NB4 (cell line): Measurements from ENCODE around the gene TBC1D9.

ENCODE experiments used
- DNase-seq: peaks from one replicate; pipeline ENCODE4 v3.0.0; 2010; ENCODE audit warnings: low read depth
- H3K4me3 ChIP-seq: one replicate; pipeline ENCODE4 v1.5.1; 2011; ENCODE audit warnings: mild to moderate bottlenecking, low read depth, low read length, moderate library complexity
- MYC ChIP-seq: IDR thresholded peaks from 2 replicates; pipeline ENCODE4 v1.6.1; 2011; ENCODE audit warnings: low read depth, low read length
- POLR2A ChIP-seq: IDR thresholded peaks from 2 replicates; pipeline ENCODE4 v1.6.1; 2011; ENCODE audit warnings: mild to moderate bottlenecking; ENCODE audit not compliant: insufficient read length; ENCODE audit errors: extremely low read depth
- TF ChIP-seq, protein P1 (sequence below): IDR thresholded peaks from 2 replicates; pipeline ENCODE4 v1.6.1; 2011; ENCODE audit warnings: low read depth, low read length
- TF ChIP-seq, protein P2 (sequence below): IDR thresholded peaks from one replicate; pipeline ENCODE4 v1.5.1; 2012; ENCODE audit warnings: low read depth, low read length

Gene TBC1D9

DNA sequence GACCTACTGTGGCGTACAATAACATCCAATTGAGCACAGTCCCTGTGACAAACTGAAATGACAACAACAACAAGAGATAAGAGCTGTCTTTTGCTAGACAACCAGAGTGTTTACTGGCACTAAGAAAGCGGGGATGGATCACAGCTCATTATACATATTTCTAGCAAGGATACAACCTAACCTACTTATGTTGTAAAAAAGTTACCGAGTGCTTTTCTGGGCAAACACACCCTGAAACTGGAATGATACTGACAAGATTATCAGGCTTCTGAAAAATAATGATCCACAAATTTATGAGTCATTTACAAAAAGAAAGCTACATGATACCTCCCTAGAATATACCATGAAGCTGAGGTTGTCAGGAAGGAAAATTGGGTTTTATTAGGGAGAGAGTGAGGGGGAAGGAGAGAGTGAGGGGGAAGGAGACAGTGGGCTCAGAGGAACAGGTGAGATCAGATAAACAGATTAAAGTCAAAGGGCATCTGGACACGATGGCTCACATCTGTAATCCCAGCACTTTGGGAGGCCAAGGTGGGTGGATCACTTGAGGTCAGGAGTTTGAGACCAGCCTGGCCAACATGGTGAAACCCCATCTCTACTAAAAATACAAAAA, 20.3 kb downstream of the TBC1D9 start:
- TF ChIP-seq, protein P1, sequence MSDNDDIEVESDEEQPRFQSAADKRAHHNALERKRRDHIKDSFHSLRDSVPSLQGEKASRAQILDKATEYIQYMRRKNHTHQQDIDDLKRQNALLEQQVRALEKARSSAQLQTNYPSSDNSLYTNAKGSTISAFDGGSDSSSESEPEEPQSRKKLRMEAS, result no peak
- TF ChIP-seq, protein P2, sequence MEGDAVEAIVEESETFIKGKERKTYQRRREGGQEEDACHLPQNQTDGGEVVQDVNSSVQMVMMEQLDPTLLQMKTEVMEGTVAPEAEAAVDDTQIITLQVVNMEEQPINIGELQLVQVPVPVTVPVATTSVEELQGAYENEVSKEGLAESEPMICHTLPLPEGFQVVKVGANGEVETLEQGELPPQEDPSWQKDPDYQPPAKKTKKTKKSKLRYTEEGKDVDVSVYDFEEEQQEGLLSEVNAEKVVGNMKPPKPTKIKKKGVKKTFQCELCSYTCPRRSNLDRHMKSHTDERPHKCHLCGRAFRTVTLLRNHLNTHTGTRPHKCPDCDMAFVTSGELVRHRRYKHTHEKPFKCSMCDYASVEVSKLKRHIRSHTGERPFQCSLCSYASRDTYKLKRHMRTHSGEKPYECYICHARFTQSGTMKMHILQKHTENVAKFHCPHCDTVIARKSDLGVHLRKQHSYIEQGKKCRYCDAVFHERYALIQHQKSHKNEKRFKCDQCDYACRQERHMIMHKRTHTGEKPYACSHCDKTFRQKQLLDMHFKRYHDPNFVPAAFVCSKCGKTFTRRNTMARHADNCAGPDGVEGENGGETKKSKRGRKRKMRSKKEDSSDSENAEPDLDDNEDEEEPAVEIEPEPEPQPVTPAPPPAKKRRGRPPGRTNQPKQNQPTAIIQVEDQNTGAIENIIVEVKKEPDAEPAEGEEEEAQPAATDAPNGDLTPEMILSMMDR, result no peak
- no peak for TF ChIP-seq POLR2A
- TF ChIP-seq MYC, result no peak
- no peak for DNase-seq

DNA sequence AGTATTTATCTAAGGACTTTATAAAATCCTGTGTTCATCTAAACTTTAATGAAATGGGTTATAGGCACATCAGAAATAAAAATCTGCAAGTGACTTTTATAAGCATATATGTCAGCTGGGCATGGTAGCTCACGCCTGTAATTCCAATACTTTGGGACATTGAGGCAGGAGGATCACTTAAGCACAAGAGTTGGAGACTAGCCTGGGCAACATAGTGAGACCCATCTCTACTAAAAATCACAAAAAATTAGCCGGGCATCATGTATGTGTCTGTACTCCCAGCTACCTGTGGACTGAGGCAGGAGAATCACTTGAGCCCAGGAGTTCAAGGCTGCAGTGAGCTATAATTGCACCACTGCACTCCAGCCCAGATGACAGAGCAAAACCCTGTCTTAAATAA, 20.9 kb downstream of the TBC1D9 start:
- DNase-seq, result no peak
- no peak overlapping the region for H3K4me3 ChIP-seq
- TF ChIP-seq, protein P2, result no peak
- TF ChIP-seq, protein P1, result no peak
- TF ChIP-seq MYC, result no peak
- TF ChIP-seq POLR2A, result no peak

More for the DNA sequence above, 20.3 kb downstream of the TBC1D9 start:
- no peak overlapping the region for H3K4me3 ChIP-seq

DNA sequence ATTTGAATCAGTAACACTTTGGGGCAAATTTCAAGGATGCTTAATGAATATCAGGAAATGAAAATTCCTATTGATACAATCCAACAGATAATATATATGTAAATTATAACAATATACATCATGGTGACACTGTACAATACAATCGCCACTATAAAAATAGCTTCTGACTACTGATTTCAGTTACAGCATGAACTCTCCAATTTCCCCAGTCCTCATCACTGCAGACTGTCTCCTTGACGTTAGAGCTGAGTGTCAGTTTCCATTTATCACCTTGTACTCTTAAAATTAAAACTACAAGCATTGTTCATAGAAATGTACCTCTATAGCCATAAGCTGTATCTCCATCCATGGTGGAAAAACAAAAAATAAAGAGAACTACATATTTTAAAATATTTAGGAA, 23.4 kb downstream of the TBC1D9 start:
- TF ChIP-seq POLR2A, result no peak
- TF ChIP-seq, protein P1, result no peak
- DNase-seq, result no peak
- H3K4me3 ChIP-seq, result no peak overlapping the region

DNA sequence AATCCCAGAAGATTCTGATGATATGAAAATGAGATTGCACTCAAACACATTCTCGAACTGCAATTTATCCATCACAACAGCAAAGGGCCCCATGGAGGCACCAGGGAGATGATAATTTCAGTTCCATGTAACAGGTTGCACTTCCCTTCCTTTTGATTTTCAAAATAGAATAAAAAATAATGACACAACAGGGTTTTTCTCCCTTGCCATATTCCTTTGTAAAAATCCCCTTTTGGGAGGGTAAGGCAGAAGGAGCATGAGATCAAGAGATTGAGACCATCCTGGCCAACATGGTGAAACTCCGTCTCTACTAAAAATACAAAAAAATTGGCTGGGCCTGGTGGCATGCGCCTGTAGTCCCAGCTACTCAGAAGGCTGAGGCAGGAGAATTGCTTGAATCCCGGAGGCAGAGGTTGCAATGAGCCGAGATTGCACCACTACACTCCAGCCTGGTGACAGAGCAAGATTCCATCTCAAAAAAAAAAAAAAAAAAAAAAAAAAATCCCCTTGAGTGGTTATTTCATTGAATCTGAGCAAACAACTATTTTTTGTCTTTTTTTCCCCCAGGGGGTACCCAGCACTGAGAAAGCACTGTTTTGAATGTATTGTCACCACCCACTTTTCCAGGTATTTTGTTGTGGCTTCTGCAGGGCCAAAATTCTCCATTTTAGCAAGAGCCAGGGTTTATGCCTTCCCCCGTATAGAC, 26.7 kb downstream of the TBC1D9 start:
- no peak for TF ChIP-seq POLR2A
- DNase-seq, result no peak
- H3K4me3 ChIP-seq, result no peak overlapping the region

DNA sequence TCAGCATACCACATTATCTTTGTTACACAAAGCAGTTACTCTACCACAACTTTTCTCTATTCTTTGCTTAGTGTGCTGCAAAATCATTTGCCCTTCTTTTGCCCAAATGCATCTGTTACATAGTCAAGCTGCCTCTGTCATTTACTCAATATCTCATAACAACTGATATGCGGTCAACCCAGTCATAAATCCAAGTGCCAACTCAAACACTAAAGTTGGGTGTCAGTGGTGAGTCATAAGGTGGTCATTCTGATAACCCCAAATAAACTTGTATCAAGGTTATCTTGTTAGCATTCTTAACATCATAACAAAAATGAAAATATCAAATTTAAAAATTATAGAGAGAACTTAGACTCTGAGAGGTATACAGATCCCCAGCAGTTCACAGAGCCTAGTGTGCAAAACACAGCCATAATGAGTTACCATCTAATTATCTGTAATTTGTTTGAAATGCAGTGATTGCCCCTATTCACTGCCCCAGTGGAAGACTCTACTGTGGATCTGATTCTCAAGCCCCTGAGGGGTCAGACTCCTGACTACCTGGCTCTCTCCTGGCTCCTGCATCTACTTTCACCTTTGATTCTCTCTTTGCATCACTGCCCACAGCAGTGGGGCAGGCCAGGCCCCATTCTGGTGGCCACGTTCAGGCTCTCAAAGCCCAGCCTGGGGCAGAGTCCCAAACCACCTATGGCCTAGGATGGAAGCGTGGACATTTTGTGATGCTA, 29.2 kb downstream of the TBC1D9 start:
- no peak overlapping the region for H3K4me3 ChIP-seq
- TF ChIP-seq MYC (no peak), POLR2A (no peak)
- DNase-seq, result no peak

DNA sequence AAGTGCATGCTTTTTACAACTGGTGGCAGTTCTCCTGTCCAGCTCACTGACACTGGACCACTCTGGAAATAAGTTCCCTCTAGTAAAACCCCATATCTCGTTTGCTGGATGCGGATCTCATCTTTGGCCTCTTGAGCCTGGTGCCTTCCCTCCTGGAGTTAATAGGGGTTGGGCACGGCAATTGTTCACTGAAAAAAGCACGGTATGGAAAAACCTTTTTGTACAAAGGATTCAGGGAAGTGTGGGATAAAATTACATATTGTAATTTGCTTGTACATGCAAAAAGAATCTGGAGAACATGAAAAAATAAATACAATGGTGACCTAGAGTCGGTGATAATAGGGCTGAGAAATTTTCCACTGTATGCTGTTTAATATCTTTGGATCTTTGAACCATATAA, 30.6 kb downstream of the TBC1D9 start:
- no peak for TF ChIP-seq MYC
- H3K4me3 ChIP-seq, result no peak overlapping the region
- no peak for DNase-seq

DNA sequence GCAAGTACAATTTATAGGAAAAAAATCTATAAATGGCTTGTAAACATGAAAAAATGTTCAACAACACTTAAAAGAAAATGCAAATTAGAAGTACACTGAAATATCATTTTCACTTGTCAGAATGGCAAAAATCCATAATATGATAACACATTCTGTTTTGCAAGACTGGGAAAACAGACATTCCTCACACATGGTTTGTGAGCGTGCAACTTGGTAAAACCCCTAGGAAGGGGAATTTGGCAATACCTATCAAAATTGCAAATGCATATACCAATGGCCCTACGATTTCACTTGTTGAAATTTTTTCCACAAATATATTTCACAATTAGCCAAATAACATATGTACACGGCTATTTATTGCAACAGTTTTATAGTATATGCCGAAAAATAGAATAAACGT, 31.4 kb downstream of the TBC1D9 start:
- H3K4me3 ChIP-seq, result no peak overlapping the region
- no peak for TF ChIP-seq POLR2A
- TF ChIP-seq, protein P1, result no peak
- TF ChIP-seq, protein P2, result no peak
- no peak for TF ChIP-seq MYC
- no peak for DNase-seq
